HEK293T (cell line): ENCODE results near the gene CST1.
"Not testable (repeated sequence)": the region's sequence is repeated elsewhere in the genome, so short reads cannot be mapped to it uniquely, and the experiment has no call there.

ENCODE experiments used
- CTCF ChIA-PET: fragments of 350-600 bp; formaldehyde crosslinking; extraction: SDS; loops from one replicate; lab custom pipeline; 2021; ENCODE audit warnings: antibody characterized with exemption, inconsistent platforms; lab: Yijun Ruan, JAX
- POLR2A ChIA-PET: fragments of 350-600 bp; formaldehyde crosslinking; extraction: SDS; loops from one replicate; lab custom pipeline; 2020; ENCODE audit warnings: antibody characterized with exemption, inconsistent platforms; lab: Yijun Ruan, JAX
- DNase-seq: peaks from one replicate; pipeline ENCODE4 v3.0.0; 2012; ENCODE audit warnings: mixed read lengths; ENCODE audit errors: extremely low spot score
- ARNT ChIP-seq: fragments of 450-650 bp; IDR thresholded peaks from 2 replicates; pipeline ENCODE4 v1.6.1; 2017; ENCODE audit warnings: mild to moderate bottlenecking
- BHLHE40 ChIP-seq: fragments of 450-650 bp; IDR thresholded peaks from 2 replicates; pipeline ENCODE4 v1.6.1; 2016; ENCODE audit warnings: mild to moderate bottlenecking, moderate library complexity, borderline replicate concordance
- CTBP1 ChIP-seq: fragments of 450-650 bp; IDR thresholded peaks from 2 replicates; pipeline ENCODE4 v1.6.1; 2016; ENCODE audit warnings: borderline replicate concordance
- ELF4 ChIP-seq: fragments of 450-650 bp; IDR thresholded peaks from 2 replicates; pipeline ENCODE4 v1.6.1; 2017; ENCODE audit warnings: antibody characterized with exemption
- FOXA1 ChIP-seq: fragments of 450-650 bp; IDR thresholded peaks from 2 replicates; pipeline ENCODE4 v1.6.1; 2016; ENCODE audit warnings: mild to moderate bottlenecking
- FOXK2 ChIP-seq: fragments of 450-650 bp; IDR thresholded peaks from 2 replicates; pipeline ENCODE4 v1.6.1; 2016; ENCODE audit warnings: mild to moderate bottlenecking
- FOXM1 ChIP-seq: fragments of 450-650 bp; IDR thresholded peaks from 2 replicates; pipeline ENCODE4 v1.6.1; 2017; ENCODE audit warnings: mild to moderate bottlenecking, borderline replicate concordance
- HDGF ChIP-seq: fragments of 450-650 bp; IDR thresholded peaks from 2 replicates; pipeline ENCODE4 v1.6.1; 2017; ENCODE audit warnings: antibody characterized with exemption, borderline replicate concordance
- L3MBTL2 ChIP-seq: fragments of 450-650 bp; conservative IDR thresholded peaks from 2 replicates; pipeline ENCODE4 v1.6.1; 2016; ENCODE audit warnings: mild to moderate bottlenecking
- LEF1 ChIP-seq: fragments of 450-650 bp; IDR thresholded peaks from 2 replicates; pipeline ENCODE4 v1.6.1; 2017; ENCODE audit warnings: mild to moderate bottlenecking, borderline replicate concordance
- NFRKB ChIP-seq: fragments of 450-650 bp; IDR thresholded peaks from 2 replicates; pipeline ENCODE4 v1.6.1; 2016; ENCODE audit warnings: mild to moderate bottlenecking, moderate library complexity
- PKNOX1 ChIP-seq: fragments of 450-650 bp; IDR thresholded peaks from 2 replicates; pipeline ENCODE4 v1.6.1; 2016
- SP1 ChIP-seq: fragments of 450-650 bp; IDR thresholded peaks from 2 replicates; pipeline ENCODE4 v1.6.1; 2017
- SUZ12 ChIP-seq: fragments of 450-650 bp; IDR thresholded peaks from 2 replicates; pipeline ENCODE4 v1.6.1; 2016; ENCODE audit warnings: mild to moderate bottlenecking
- TARDBP ChIP-seq: fragments of 450-650 bp; IDR thresholded peaks from 2 replicates; pipeline ENCODE4 v1.6.1; 2016
- ZNF384 ChIP-seq: fragments of 450-650 bp; IDR thresholded peaks from 2 replicates; pipeline ENCODE4 v1.6.1; 2016

CST1 gene

GRCh38 chr20:23750786-23751185, at the start of gene CST1:
TSS of gene CST1 (minus strand) at chr20:23750935. CDS start at chr20:23750866, 69 bp downstream.
- DNase-seq, CTCF ChIA-PET, POLR2A ChIA-PET: not testable (repeated sequence)

GRCh38 chr20:23799216-23799847, 48.6 kb upstream of the CST1 start:
- CTCF ChIA-PET = not testable (repeated sequence)

GRCh38 chr20:23795526-23795925, 44.8 kb upstream of the CST1 start:
- ChIA-PET POLR2A (no interaction called here), CTCF (no interaction called here)
- TF ChIP-seq ZNF384 (no peak), ARNT (no peak), SP1 (no peak), PKNOX1 (no peak), SUZ12 (no peak), FOXM1 (no peak), L3MBTL2 (no peak), BHLHE40 (no peak)
- no peak for DNase-seq

More at GRCh38 chr20:23799216-23799847, 48.6 kb upstream of the CST1 start:
- DNase-seq, POLR2A ChIA-PET: not testable (repeated sequence)

- TF ChIP-seq PKNOX1 (no peak), LEF1 (no peak), NFRKB (no peak), SUZ12 (no peak), CTBP1 (no peak), HDGF (no peak), ARNT (no peak), FOXM1 (no peak), SP1 (no peak), BHLHE40 (no peak), ZNF384 (no peak), ELF4 (no peak), L3MBTL2 (no peak), FOXA1 (no peak), TARDBP (no peak), FOXK2 (no peak)
- ChIA-PET CTCF (no interaction called here), POLR2A (no interaction called here)
- DNase-seq = no peak
Measured at GRCh38 chr20:23794841-23795240, 44.1 kb upstream of the CST1 start.

GRCh38 chr20:23794065-23794464, 43.3 kb upstream of the CST1 start:
- no peak for DNase-seq
- no peak for TF ChIP-seq ARNT
- no peak for TF ChIP-seq BHLHE40
- no peak for TF ChIP-seq PKNOX1
- no peak for TF ChIP-seq NFRKB
- no peak for TF ChIP-seq CTBP1
- no peak for TF ChIP-seq FOXK2
- no peak for TF ChIP-seq HDGF
- TF ChIP-seq ELF4 = no peak
- TF ChIP-seq TARDBP = no peak
- no peak for TF ChIP-seq ZNF384
- ChIA-PET CTCF (no interaction called here), POLR2A (no interaction called here)

- POLR2A ChIA-PET = no interaction called here
- no peak for DNase-seq
- CTCF ChIA-PET = no interaction called here
Measured at GRCh38 chr20:23783447-23783846, 32.7 kb upstream of the CST1 start.

More at GRCh38 chr20:23783447-23783846, 32.7 kb upstream of the CST1 start:
- TF ChIP-seq PKNOX1 = no peak
- TF ChIP-seq HDGF = no peak
- no peak for TF ChIP-seq TARDBP
- TF ChIP-seq ELF4 = no peak
- TF ChIP-seq FOXK2 = no peak
- no peak for TF ChIP-seq CTBP1
- TF ChIP-seq L3MBTL2 = no peak
- no peak for TF ChIP-seq ARNT
- TF ChIP-seq LEF1 = no peak
- no peak for TF ChIP-seq NFRKB
- TF ChIP-seq SP1 = no peak
- TF ChIP-seq ZNF384 = no peak
- no peak for TF ChIP-seq SUZ12
- TF ChIP-seq BHLHE40 = no peak
